Left ventricle myocardium inferior (tissue), 1 donor: ENCODE data around the gene ANKMY1. TPM values are rescaled to one million over a fixed set of nuclear protein-coding genes. Genes with fewer than 3 reads are reported as not detected.

Experiments used
- DNase-seq: peaks from one replicate; pipeline ENCODE4 v3.0.0-alpha.2; 2020
- H3K27ac ChIP-seq: fragments of 200-600 bp; replicated peaks from 2 replicates; pipeline ENCODE4 v1.8.0; 2021
- H3K27me3 ChIP-seq: fragments of 200-600 bp; 2 replicates; pipeline ENCODE4 v1.8.0; 2021; ENCODE audit warnings: low read depth
- H3K36me3 ChIP-seq: fragments of 200-600 bp; 2 replicates; pipeline ENCODE4 v1.8.0; 2021
- H3K4me1 ChIP-seq: fragments of 200-600 bp; 2 replicates; pipeline ENCODE4 v1.8.0; 2021
- H3K4me3 ChIP-seq: fragments of 200-600 bp; 2 replicates; pipeline ENCODE4 v1.8.0; 2021; ENCODE audit warnings: mild to moderate bottlenecking, moderate library complexity
- H3K9me3 ChIP-seq: fragments of 200-600 bp; replicated peaks from 2 replicates; pipeline ENCODE4 v1.8.0; 2021
- CTCF ChIP-seq: fragments of 200-600 bp; IDR thresholded peaks from 2 replicates; pipeline ENCODE4 v1.8.0; 2021; ENCODE audit warnings: antibody characterized with exemption, mild to moderate bottlenecking, borderline replicate concordance
- intact Hi-C: fragments of 100-400 bp; cut with micrococcal nuclease; formaldehyde crosslinking; loops from one replicate; pipeline ENCODE4 v1.11.0; 2022
- total RNA-seq: library from RNA; stranded (reverse); fragmentation: NEBNext Ultra II Directional; extraction: Animal tissue kit (Norgen Biotek cat#: 25700); gene quantifications from one replicate; pipeline ENCODE4 v1.2.1, GENCODE V29; 2021
- donor health status: DM: no; HTN: yes; CAD: no; lungs with severe emphysema.

Gene ANKMY1
- total RNA-seq, 1 donor from 2014 or later = 4.0 TPM

DNA sequence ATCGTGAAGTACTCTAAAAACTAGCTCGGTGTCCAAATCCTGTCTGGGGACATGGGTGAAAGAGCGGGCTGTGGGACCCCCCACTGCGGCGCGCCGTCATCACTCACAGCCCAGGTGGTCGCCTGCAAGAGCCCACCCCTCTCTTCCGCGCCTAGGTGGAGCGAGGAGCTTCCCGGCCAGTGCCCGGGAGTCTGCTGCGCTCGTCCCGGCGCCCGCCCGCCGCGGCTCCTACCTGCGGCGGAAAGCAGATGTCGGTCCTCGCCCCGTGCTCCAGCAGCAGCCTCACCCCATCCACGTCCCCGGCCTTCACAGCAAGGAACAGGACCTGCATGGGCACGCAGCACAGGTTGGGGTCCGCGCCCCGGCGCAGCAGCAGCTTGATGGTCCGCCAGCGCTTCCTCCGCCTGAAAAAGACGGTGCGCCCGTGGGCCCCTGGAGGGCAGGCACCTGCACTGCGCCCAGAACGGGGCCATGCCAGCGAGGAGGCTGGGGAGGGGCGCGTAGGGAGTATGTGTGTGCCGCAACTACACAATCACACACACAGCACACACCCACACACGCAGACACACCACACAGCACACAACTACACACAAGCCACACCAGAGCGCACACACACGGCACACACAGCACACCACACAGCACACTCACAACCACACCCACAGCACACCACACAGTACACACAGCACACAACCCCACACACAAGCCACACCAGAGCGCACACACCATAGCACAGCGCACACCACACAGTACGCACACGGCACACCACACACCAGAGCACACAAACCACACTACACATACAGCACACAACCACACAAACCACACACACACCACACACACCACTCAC, 37.4 kb downstream of the ANKMY1 start:
- peaks cover 5% of the 10 kb centered on the region for H3K9me3 ChIP-seq
- H3K4me1 ChIP-seq = peaks cover 14% of the 10 kb centered on the region
- DNase-seq = no peak
- TF ChIP-seq CTCF = no peak
- peaks cover 26% of the 10 kb centered on the region for H3K27me3 ChIP-seq
- H3K27ac ChIP-seq = no peak overlapping the region
- intact Hi-C loops = no loop called here
- peaks cover 37% of the 10 kb centered on the region for H3K36me3 ChIP-seq
- H3K4me3 ChIP-seq = no peak overlapping the region

DNA sequence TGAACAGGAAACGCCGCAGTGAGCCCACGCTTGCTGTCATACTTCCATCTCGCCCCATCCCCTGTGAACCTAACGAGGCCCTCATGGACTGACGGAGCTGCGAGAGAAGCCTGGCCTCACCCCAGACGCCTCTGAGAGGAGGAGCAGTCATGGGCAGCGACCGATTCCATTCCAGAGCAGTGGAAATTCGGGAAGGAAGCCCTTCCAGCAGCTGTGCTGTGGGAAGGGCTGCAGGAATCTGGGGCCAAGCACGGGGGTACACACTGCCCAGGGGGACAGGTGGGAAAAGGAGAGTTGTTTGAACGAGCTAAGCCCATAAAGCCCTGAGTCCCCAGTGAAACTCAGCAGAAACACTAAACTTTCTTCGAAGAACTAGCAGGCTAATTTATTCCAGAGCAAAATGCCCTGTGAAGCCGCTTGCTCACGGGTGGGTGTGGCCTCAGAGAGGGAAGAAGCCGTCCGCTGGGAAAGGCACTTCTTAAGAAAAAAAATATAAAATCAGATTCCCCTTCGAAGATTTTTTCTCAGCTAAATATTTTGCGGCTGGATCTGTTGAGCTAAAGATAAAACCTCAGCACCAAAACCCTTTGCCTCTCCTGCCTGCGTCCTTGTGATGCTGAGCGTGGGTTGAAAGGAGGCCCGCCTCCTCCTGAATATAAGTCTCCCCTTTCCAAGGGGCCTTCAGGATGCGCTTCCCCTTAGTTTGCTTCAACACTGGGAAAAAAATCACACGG, 38.2 kb downstream of the ANKMY1 start:
- Histone ChIP-seq H3K9me3 (peaks cover 5% of the 10 kb centered on the region), H3K4me3 (peak overlapping the region; percentile 40)
- no peak for DNase-seq

GRCh38 chr2:240518981-240519380, 38.8 kb downstream of the ANKMY1 start:
- intact Hi-C loops = no loop called here
- H3K27ac ChIP-seq = no peak overlapping the region
- peaks cover 5% of the 10 kb centered on the region for H3K9me3 ChIP-seq
- peaks cover 26% of the 10 kb centered on the region for H3K27me3 ChIP-seq
- DNase-seq = no peak
- H3K36me3 ChIP-seq = peaks cover 23% of the 10 kb centered on the region
- no peak overlapping the region for H3K4me3 ChIP-seq
- no peak for TF ChIP-seq CTCF
- H3K4me1 ChIP-seq = peaks cover 16% of the 10 kb centered on the region

More for the DNA sequence above, 38.2 kb downstream of the ANKMY1 start:
- intact Hi-C loops = no loop called here
- peaks cover 29% of the 10 kb centered on the region for H3K36me3 ChIP-seq
- H3K27ac ChIP-seq = no peak overlapping the region
- peaks cover 14% of the 10 kb centered on the region for H3K4me1 ChIP-seq
- H3K27me3 ChIP-seq = peaks cover 26% of the 10 kb centered on the region
- TF ChIP-seq CTCF = no peak

DNA sequence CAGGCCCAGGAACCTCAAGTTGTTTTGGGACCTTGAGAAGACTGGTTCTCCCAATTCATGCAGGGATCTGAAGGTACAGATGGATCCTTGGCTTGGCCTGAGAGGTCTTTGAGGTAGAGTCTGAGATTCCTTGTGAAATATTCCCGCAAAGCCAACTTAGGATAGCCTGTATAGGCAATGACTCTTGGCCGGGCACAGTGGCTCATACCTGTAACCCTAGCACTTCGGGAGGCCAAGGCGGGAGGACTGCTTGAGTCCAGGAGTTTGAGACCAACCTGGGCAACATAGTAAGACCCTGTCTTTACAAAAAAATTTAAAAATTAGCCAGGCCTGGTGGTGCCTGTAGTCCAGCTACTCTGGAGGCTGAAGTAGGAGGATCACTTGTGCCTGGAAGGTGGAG, 40.4 kb downstream of the ANKMY1 start:
- H3K36me3 ChIP-seq = peaks cover 7% of the 10 kb centered on the region
- H3K9me3 ChIP-seq = peaks cover 5% of the 10 kb centered on the region
- no peak for TF ChIP-seq CTCF
- H3K27me3 ChIP-seq = peaks cover 26% of the 10 kb centered on the region
- H3K4me1 ChIP-seq = peaks cover 20% of the 10 kb centered on the region
- intact Hi-C loops = no loop called here
- no peak overlapping the region for H3K27ac ChIP-seq
- H3K4me3 ChIP-seq = no peak overlapping the region
- no peak for DNase-seq

DNA sequence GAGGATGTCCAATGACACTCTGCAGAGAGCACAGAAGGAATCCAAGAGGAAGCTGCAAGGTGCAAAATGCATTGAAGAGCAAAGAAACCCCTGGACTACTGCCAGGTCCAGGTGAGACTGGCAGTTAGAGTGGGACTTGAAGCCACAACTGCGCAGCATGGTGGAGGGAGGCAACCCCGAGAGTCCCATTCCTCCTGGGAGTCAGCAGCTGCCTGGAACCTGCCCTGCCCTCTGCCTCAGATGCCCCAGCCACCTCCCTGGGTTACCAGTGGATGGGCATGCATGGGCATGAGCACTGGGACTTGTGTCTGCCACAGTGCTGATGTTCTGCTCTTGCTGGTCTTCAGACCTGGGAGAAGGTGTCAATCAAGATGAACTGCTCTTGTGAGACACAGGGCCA, 43.2 kb downstream of the ANKMY1 start:
- Histone ChIP-seq H3K9me3 (no peaks in the 10 kb centered on the region), H3K36me3 (peaks cover 11% of the 10 kb centered on the region), H3K27ac (no peak overlapping the region), H3K4me1 (peaks cover 11% of the 10 kb centered on the region), H3K4me3 (no peak overlapping the region), H3K27me3 (peaks cover 16% of the 10 kb centered on the region)
- DNase-seq = no peak
- TF ChIP-seq CTCF = no peak
- intact Hi-C loops = no loop called here
